ENCODE results near the gene TMEM150B.
A peak's percentile ranks its signal among the peaks of the same experiment; 100 is the strongest.

The TMEM150B gene

DNA sequence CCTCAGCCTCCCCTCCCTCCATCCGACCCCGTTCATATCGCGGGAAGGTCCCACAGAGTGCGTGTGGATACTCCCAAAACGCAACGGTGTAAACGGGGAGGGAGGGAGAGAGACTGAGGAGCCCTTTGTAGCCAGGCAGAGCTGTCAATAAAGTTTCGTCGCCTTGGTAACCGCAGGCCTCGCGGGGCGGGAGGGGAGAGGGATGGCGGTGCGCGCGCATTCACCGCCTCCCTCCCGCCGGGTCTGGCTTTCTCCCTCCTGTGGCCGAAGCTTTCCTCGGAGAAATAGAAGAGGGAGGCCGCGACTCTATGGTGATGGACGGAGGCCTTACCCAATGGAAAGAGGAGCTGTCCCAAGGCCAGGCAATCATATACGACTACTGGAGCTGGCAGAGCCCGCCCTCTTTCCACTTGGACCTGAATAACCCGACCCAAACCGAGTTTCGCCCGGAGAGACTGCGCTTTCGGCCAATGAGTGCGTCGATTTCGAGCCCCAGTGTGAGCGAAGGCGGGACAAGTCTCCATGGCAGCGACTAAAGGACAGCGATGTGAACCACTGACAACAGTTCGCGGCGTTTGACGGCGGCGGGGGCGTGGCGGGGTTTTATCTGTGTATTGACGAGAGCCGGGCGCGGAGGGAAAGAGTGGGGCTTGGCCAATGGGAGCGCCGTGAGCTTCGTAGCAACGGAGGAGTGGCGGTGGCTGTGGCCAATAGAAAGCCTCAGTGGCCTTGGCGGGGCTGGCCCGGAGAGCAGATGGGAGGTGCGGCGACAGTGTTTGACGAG is 14.2 kb upstream of the TMEM150B start, which contains the start of gene KMT5C:
TSS of gene KMT5C (plus strand) at position 772 of the 784 bp plus-strand sequence. CDS start 2,061 bp downstream, outside the sequence.
- peak; percentile 100 for DNase-seq (ENCODE audit: low spot score)

DNA sequence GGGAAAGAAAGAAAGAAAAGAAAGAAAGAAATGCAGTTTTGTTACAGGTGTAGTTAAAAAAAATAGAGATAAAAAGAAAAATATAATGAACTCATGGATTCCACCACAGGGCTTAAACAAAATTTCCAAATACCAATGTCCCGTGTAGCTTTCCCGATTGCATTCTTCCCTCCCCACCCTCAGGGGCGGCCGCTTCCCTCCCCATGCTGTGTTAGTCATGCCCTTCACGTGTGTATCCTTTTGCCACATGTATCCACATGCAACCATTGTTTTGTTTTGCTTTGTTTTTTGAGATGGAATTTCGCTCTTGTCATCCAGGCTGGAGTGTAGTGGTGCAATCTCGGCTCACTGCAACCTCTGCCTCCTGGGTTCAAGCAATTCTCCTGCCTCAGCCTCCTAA is 11.0 kb upstream of the TMEM150B start:
- DNase-seq (ENCODE audit: low spot score) = peak; percentile 63

DNA sequence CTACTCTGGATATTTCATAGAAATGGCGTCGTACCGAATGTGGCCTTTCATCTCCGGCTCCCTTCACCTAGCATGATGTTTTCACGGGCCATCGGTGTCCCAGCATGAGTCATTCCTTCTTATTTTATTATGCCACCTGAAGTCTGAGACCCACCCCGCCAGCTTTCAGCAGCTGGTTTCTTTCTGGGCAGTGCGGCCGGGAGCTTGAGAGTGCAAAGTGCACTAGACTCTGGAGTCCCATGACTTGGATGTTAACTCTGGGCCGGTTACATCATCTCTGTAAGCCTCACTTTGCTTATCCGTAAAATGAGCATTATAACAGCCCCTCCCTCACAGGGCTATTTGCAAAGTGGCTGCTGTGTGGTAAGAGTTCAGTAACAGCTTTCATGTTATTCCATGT is 8.7 kb upstream of the TMEM150B start:
- no peak for DNase-seq (ENCODE audit: low spot score)

DNA sequence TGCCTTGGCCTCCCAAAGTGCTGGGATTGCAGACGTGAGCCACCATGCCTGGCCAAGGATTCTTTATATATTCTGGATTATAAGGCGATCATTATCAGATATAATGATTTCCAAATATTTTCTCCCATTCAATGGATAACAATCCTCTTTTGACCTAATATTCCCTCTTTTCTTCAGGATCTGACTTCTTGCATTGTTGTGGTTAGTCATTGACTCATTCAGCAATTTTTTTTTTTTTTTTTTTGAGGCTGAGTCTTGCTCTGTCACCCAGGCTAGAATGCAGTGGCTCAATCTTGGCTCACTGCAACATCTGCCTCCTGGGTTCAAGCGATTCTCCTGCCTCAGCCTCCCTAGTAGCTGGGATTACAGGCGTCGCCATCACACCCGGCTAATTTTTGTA is 4.7 kb upstream of the TMEM150B start:
- peak; percentile 63 for DNase-seq (ENCODE audit: low spot score)

DNA sequence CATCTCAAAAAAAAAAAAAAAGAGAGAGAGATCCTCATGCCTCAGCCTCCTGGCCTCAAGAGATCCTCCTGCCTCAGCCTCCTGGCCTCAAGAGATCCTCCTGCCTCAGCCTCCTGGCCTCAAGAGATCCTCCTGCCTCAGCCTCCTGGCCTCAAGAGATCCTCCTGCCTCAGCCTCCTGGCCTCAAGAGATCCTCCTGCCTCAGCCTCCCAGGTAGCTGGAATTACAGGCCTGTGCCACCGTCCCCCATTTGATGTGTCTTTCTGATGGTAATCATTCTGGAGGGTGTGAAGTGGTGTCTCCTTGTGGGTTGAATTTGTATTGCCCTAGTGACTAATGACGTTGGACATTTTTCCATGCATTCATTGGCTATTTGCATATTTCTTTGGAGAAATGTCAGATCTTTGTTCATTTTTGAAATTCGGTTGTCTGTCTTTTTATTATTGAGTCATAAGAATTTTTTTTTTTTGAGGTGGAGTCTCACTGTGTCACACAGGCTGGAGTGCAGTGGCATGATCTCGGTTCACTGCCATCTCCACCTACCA is 3.7 kb upstream of the TMEM150B start:
- DNase-seq (ENCODE audit: low spot score) = peak; percentile 33

DNA sequence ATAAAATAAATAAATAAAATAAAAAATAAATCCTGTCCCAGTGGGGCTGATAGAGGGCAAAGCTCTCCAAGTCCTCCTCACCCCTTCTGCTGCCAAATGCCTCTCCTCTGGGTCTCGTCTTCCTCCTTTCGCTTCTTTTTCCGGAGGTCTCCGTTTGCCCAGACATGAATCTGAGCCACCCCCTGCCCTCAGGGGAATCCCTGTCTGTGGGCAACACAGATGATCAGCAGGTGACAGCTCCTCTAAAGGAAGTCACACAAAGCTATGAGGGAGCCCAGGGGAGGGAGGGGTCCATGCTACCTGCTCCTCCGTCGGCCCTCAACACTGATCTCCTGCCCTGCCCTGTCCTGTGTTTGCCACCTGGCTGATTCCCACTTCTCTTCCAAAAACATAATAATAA is 479 bp downstream of the TMEM150B start:
- DNase-seq (ENCODE audit: low spot score) = no peak

DNA sequence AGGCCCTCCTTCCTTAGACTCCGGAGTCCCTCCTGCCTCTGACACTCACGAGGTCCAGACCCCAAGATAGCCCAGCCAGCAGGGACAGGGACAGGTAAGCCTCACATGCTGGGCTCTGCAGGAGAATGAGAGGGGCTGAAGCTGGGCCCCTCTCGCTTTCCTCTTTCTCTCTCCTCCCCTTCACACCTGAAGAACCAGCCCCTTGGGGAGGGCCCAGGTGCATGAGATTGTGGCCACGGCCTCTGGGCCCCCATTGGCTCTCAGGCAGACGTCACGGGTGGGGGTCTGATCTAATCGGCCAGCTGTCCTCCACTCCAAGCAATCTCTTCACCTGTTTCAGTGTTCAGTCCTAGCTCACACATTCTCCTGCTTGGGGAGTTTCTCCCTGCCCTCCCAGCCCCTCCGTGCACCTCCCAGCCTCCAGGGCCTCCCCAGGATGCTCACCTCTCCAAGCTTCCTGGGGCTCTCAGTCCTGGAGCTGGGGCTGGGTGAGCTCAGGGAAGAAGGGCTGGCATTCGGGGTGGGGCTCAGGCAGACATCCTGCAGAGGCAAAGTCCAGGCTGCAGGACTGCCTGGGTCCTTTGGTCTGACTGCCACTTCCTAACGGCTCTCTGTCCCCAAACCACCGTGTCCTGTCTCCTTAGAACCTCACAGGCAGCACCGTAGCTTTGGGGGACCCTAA is 2.8 kb downstream of the TMEM150B start:
- DNase-seq (ENCODE audit: low spot score) = no peak

DNA sequence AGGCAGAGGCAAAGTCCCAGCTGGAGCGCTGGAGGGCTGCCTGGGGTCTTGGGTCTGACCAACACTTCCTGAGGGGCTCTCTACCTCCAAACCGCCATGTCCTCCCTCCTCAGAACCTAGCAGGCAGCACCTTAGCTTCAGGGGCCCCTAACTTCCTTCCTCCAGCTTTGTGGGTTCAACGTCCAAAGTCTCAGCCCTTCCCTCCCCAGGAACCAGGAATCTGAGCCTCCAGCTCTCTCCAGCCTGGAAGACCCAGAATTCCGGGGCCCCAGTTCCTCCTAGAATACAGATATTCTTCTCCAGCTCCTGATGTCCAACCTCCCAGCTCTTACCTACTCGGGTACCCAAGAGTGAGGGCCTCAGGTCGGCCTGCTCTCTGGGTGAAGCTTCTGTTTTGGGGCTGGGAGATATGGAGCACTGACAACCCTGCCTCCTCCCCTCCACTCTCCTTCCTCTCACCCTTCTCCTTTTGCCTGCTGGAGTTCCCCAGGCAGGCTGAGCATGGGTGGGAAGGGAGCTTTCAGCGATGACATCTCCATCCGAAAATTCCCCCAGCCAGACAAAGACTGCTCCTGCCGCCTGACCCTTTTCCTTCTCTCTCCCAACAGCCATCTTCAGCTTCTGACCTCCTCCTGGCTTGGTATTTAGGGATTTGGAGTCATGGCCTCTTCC is 3.5 kb downstream of the TMEM150B start:
- DNase-seq (ENCODE audit: low spot score) = no peak

DNA sequence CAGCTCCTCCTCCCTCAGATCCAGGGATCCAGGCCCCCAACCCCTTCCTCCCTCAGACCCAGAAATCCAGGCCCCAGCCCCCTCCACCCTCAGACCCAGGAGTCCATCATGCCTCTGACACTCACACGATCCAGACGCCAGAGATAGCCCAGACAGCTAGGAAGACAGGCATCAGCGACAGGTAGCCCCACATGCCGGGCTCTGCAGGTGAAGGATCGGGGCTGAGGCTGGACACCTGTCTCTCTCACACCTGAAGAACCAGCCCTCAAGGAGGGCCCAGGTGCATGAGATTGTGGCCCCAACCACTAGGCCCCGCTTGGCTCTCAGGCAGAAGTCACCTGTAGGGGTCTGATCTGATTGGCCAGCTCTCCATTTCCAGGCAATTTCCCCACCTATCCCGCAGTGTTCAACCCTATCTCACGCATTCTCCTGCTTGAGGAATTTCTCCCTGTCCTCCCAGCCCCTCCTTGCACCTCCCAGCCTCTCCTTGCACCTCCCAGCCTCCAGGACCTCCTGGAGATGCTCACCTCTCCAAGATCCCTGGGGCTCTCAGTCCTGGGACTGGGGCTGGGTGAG is 4.2 kb downstream of the TMEM150B start:
- no peak for DNase-seq (ENCODE audit: low spot score)

DNA sequence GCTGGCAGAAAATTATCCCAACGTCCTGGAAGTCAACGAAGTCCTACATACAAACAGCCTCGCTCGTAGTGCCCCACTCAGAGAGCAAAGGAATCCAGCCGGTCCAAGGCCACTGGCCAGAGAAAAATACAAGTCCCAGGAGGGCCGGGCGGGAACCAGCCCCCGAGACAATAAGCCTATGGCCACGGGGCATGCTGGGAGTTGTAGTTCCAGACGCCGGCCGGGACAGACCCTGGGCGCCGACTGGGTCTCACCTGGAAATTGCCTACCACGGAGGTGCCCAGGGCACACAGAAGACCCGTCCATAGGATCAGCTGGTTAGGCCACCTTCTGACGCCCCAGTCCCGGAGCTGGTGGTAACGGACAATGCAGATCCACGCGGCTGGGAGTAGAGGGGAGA is 5.4 kb downstream of the TMEM150B start:
- peak; percentile 67 for DNase-seq (ENCODE audit: low spot score)

DNA sequence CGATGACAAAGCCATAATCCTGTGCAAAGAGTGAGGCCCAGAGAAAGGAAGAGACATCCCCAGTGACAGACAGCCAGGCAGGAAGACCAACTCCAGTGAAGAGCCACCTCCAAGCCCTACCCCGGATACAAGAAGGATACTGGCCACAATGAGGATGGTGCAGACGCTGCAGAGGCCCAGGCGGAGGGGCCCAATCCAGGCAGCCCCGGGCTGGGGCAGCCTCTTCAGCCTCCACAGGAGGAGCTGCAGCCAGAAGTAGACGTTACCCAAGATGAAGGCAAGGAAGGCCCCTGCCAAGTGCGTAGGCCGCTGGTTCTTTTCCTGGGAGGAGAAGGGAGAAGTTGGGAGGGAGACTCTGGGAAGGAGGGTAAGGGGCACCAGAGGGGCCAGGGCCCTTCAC is 8.5 kb downstream of the TMEM150B start:
- no peak for DNase-seq (ENCODE audit: low spot score)

DNA sequence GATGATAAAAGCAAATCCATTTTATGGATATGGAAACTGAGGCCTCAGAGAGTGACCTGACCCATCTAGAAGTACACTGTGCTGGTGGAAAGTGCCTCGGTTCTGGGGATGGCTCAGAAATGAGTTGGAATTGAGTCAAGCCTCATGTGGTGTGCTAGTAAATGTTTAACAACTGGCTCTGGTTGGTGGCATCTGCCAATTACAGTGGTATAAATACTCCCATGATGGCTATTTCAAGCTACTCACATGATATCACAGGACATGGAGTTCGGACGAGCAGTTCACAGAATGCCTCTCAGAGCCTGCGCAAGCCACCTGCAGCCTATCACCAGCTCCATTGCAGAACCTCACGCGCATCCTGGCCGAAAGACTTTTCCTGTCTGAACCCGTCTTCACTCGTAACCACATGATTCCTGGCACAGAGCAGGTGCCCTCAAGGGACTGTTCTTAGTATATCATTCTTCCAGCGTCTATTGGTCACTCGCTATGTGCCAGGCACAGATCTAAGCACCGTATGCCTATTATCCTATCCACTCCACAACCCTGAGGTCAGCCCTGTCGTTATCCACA is 9.1 kb downstream of the TMEM150B start:
- no peak for DNase-seq (ENCODE audit: low spot score)

DNA sequence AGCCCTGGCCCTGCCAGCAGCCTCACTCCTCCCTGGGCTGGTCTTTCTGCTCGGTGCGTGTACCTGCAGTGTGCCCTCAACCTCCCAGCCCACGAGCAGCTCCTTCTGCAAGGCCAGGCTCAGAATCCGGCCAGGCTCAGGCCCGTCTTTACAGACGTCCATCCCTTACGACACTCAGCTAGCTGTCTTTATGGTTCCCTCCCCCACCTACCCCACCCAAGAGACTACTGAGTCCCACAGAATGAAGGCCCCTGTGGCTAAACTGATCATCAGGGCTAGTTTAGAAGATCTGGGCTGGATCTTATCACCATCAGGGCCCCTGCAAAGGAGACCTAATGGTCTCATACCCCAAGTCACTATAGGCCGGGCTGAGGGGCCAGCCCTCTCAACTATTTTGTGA is 10.7 kb downstream of the TMEM150B start:
- DNase-seq (ENCODE audit: low spot score) = no peak

DNA sequence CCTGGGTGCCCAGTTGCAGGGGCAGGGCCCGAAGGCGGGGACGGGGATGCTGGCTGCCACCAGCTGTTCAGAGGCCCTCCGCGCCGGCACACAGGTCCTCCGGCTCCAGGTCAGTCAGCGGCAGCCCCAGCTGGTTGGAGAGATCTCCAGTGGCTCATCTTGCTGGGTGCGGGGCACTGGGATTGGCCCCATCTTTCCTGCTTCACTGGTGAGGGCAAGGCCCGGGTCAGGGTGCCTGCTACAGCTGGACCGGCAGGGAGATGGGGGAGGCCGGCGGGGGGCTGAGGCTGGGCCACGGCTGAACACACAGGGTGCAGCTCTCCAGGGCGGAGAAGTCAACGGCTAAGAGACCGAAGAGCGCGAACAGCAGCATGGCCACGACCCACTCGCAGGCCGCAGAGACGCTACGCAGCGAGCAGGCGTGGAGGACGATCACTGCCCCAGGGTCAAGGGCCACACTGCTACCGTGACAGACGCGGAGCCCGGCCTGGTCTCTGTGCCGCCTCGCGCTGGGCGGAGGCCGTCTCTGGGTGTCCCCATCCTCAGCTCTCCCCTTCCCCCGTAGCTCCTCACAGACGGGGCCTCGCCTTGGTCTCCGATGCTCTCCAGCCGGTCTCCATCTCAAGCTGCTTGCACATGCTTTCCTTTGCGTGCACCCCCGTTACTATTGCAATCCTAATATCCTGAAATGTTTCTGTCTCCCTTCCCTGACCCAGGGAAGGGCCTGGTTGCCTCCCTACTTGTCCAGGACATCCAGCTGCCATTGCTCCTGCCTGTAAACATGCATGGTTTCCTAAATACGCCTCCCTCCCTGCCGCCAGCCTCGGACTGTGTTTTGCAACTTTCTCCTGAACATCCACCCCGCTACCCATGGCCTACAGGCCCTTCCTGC is 12.3 kb downstream of the TMEM150B start:
- no peak for DNase-seq (ENCODE audit: low spot score)

DNA sequence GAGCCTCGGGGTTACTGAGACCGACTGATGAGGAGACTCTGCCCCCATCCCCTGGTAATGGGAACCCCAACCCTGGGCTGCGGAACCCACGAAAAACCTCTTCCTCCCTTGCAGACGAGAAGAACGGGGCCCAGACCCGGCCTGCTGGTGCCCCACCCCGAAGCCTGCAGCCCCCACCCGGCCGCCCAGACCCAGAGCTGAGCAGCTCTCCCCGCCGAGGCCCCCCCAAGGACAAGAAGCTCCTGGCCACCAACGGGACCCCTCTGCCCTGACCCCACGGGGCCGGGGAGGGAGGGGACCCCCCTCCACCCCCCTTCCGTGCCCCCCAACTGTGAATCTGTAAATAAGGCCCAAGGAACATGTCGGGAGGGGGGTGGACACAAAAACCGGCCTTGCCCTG is 13.3 kb downstream of the TMEM150B start:
- no peak for DNase-seq (ENCODE audit: low spot score)

DNA sequence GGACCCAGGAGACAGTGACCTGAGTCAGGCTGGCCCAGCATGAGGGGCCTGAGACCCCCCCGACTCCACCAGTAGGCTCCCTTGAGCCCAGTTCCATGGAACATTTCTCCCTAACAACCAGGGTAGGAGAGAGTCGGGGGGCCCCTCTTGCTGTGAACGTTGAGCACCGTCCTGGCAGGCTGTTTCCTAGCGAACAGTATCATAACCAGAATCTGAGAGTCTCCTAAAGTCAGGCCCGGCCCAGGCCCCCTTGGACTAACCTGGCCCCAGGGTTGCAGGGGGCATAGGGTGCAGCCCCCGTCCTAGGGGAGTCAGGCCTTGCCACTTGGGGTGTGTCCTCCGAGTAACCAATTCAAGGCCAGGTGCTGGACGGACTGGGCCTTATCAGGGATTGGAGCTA is 13.7 kb downstream of the TMEM150B start:
- no peak for DNase-seq (ENCODE audit: low spot score)

DNA sequence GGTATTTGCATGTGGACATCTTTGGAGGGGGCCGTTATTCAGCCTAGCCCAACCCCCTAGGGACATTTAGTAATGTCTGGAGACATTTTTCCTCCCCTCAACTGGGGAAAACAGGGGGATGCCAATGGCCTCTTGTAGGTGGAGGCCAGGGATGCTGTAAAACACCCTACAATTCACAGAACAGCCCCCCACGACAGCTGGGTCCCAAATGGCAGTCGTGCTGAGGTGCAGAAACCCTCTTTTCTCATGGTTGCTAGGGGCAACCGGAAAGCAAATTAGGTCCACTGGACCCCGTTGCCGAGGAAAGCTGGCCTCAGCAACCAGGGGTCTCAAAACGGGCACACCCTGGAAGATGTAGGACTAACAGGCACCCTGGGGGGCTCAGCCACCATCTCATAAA is 14.6 kb downstream of the TMEM150B start:
- no peak for DNase-seq (ENCODE audit: low spot score)

DNA sequence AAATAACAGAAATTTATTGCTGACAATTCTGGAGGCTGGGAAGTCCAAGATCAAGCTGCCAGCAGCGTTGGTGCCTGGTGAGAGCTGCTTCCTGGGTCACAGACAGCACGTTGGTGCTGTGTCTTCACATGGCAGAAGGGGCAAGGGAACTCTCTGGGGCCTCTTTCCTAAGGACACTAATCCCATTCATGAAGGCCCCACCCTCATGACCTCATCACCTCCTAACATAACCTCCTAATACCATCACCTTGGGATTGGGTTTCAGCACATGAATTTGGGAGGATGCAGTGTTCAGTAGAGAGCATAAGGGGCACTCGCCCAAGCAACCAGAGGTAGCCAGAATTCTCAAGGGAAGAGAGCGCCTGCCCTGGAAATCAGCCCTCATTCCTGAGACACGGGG is 15.7 kb downstream of the TMEM150B start:
- DNase-seq (ENCODE audit: low spot score) = no peak

DNA sequence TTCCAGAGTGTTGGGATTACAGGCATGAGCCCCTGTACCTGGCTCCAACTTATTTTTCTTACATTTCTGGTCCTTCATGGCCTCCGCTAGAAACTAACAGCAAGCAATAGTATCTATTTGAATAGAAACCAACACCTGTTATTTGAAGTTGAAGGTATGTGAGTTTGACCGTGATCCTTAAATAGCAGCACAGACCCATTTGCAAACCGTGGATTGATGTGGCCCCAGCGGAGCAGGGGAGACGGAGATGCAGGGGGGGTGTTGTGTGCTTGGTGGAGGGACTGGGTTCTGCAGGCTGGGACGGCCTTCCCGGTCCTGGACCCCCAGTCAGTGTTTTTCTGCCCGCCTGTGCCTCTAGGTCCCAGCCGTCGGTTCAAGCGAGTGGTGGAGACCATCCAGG is 16.9 kb downstream of the TMEM150B start:
- DNase-seq (ENCODE audit: low spot score) = no peak

DNA sequence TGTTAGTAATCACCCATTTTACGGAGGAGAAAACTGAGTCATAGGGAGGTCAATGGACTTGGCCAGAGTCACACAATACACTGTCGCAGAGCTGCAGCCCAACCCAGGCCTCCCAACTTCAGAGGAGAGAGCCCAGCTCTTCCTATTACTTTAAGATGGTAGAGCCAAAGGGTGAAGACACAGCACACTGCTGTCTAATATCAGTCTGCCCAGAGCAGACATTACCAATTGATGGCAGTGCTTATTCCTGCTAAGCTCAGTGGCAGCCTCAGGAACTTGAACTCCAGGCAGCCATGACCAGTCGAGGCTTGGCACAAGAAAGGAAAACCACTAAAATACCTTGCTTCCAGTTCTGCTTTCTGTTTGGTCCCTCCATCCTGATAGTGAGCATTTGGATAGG is 18.4 kb downstream of the TMEM150B start:
- no peak for DNase-seq (ENCODE audit: low spot score)

DNA sequence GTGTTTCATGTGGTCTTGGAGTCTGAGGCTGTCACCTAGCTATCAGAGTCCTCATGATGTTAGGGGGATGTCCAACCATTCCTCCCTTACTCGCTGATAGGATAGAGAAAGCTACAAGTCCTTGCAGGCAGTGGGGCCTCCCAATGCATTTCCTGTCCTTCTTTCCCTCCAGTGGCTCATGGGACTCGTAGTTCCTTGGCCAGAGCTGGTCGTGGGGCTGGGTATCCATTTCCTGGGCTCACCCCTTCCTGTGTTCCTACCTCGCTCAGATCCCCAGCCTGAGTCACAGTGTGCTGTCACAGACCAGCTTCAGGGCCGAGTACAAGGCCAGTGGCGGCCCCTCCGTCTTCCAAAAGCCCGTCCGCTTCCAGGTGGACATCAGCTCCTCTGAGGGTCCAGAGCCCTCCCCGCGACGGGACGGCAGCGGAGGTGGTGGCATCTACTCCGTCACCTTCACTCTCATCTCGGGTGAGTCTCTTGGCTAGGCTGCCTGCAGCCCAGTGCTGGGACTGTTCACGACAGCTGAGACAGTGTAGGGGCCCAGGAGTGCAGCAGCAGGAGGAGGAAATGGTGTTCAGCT is 19.1 kb downstream of the TMEM150B start:
- DNase-seq (ENCODE audit: low spot score) = no peak

Measured in GM03348 (cell line).